ENCODE data around the gene B4GALT5.
A peak's percentile ranks its signal among the peaks of the same experiment; 100 is the strongest.
"Not testable (repeated sequence)": the region's sequence is repeated elsewhere in the genome, so short reads cannot be mapped to it uniquely, and the experiment has no call there.

Gene B4GALT5

GRCh38 chr20:49628280-49628679 is 85.4 kb downstream of the B4GALT5 start:
- peak; percentile 30 for DNase-seq (ENCODE audit: low read depth)

DNA sequence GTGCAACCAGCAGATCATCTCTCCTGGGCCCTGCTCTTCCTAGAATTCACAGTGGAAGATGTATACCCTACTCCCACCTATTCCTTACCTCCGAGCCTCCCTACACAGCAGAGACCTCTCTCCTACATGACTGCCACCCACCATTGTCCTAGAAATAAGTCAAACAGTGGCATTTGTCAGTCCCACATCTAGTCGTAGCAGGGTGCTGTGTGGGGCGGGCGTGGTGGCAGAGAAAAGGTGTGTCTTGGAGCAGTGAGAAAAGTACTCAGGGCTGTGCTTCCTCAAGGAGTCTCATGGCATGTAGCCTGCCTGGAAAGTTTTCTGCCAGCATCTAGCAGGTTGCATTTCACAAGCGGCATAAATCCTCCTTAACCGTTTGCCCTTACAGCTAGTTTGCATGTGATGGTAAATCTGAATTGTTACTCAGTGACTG is 86.3 kb downstream of the B4GALT5 start:
- peak; percentile 48 for DNase-seq (ENCODE audit: low read depth)

GRCh38 chr20:49624988-49625387 is 88.7 kb downstream of the B4GALT5 start:
- DNase-seq (ENCODE audit: low read depth): not testable (repeated sequence)

DNA sequence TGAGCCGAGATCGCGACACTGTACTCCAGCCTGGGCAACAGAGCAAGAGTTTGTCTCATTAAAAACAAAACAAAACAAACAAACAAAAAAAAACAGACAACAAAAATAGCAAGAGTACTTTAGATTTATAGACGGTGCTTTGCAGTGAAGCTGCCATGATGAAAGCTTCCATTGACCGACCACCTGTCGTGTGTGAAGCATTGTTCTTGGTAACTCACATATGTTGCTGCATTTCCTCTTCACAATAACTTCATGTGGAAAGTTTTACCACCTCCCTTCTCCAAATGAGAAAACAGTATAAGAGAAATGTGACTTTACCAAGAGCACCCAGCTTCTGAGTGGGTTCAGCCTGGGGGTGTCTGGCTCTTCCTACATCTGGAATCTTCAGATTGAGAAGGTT is 89.4 kb downstream of the B4GALT5 start:
- DNase-seq (ENCODE audit: low read depth): no peak

GRCh38 chr20:49622243-49622642 is 91.4 kb downstream of the B4GALT5 start:
- no peak for DNase-seq (ENCODE audit: low read depth)

DNA sequence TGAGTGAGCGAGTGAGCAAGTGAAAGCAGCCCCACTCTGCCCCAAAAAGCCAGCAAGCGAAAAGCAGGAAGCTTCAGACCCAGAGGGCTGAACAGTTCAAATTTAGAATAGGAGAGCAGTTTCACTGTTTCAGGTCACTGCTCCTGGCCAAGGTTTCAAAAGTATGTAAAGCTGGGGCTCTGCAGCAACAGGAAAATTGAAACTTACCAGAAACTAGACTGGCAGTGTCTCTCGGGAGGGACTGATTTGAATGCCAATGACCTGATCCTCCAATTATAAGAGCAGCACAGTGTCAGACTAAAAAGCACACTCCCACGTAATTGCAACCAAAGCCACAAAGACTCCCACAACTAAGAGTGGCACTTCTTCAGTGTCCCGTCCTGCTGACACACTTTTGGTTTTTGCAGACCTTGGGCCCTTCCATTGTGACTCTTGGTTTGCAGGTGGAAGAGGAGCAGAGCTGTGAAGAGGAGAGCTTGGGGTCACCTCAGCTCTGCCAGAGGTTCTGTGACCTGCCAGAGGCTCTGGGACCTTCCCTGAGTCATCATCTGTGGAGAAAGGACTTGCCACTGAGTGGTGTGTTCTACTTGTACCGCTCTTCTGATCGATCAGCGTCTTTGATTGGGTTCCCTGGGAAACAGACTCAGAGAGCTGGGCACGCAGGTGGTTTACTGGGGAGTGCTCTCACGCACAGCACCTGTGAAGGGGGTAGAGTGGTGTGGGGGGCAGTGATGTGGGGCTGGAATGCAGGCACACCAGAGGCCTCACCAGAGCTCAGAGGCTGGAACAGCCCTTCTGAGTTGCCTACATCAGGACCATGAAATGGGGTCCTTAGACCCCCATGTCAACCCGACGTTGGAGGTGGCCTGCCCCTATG is 93.1 kb downstream of the B4GALT5 start:
- DNase-seq (ENCODE audit: low read depth): no peak

- no peak for DNase-seq (ENCODE audit: low read depth)
Measured at GRCh38 chr20:49619113-49620048, 94.3 kb downstream of the B4GALT5 start.

DNA sequence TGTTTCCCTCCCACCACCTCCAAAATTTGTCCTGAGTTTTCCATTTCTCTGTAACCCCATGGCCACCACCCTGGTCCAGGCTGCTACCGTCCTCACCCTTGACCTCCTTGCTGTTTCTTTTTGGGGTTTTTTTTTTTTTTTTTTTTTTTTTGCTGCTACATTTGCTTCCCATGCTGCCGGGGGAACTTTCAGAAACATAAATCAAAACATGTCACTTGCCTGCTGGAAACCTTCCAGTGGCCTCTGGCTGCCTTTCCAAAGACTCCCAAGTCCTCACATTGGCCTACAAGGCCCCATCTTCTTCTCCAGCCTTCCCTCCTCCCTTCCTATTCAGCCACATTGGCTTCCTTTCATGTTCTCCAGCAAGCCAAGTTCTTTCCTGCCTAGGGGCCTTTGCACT is 95.4 kb downstream of the B4GALT5 start:
- DNase-seq (ENCODE audit: low read depth): no peak

DNA sequence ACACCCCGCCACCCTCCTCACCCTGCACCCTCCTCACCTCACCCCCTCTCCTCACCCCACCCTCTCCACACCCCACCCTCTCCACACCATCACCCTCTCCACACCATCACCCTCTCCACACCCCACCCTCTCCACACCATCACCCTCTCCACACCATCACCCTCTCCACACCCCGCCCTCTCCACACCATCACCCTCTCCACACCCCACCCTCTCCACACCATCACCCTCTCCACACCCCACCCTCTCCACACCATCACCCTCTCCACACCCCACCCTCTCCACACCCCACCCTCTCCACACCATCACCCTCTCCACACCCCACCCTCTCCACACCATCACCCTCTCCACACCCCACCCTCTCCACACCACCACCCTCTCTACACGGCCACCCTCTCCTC is 96.3 kb downstream of the B4GALT5 start:
- DNase-seq (ENCODE audit: low read depth): not testable (repeated sequence)

GRCh38 chr20:49616154-49617007 is 97.3 kb downstream of the B4GALT5 start:
- DNase-seq (ENCODE audit: low read depth): no peak

- no peak for DNase-seq (ENCODE audit: low read depth)
Measured at GRCh38 chr20:49615401-49616153, 98.1 kb downstream of the B4GALT5 start.

- not testable (repeated sequence) for DNase-seq (ENCODE audit: low read depth)
Measured at GRCh38 chr20:49615051-49615400, 98.7 kb downstream of the B4GALT5 start.

GRCh38 chr20:49614338-49615050 is 99.2 kb downstream of the B4GALT5 start:
- no peak for DNase-seq (ENCODE audit: low read depth)

- no peak for DNase-seq (ENCODE audit: low read depth)
Measured at GRCh38 chr20:49612127-49612738, 101.4 kb downstream of the B4GALT5 start.

DNA sequence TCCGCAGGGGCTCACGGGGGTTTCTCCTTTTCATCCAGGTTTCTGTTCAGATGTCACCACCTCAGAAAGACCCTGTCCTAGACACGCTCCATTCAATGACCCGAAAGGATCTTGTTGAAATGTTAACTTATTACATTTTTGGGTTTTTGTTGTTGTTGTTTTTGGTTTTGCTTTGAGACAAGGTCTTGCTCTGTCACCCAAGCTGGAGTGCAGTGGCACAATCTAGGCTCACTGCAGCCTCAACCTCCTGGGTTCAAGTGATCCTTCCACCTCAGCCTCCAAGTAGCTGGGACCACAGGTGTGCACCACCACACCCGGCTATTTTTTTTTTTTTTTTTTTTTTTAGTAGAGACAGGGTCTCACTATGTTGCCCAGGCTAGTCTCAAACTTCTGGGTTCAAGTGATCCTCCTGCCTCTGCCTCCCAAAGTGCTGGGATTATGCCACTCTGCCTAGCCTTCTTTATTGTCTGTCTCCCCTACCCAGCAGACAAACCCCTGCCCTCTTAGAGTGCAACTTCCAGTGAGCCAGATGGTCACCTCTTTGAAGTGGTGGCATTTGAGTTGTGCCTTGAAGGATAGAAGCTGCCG is 102.0 kb downstream of the B4GALT5 start:
- not testable (repeated sequence) for DNase-seq (ENCODE audit: low read depth)

DNA sequence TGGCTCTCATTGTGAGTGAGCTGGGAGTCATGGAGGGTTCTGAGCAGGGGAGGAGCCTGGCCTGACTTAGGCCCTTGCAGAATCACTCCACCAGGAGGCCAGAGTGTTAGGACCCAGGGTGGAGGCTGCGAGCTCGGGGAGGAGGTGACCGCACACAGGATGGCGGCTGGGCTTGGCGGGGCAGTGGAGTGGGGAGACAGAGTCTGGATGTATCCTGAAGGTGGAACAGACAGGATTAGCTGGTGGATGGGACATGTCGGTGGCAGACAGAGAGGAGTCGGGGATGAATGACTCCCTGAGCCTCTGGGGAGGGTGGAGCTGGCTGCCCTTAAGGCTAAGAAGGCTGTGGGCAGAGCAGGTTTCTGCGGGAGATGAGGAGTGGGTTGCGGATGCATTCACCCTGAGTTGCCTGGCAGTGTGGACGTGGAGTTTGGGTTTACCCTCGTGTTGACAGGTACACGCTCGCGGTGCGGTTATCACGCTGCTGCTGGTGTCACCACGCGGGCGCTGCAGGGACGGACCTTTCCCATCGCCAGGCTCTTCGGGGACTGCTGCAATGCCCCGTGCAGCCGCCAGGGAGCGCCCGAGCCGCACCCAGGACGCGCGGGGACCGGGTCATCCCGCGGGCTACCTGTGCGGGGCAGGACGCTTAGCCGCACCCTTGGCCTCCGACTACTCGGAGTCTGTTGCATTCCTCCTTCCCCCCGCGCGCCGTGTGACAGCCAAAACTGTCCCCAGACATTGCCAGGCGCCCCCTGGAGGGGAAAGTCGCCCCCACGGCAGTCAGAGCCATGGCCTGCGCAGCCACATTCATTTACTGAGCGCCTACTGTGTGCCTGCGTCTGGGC is 102.8 kb downstream of the B4GALT5 start:
- peak; percentile 31 for DNase-seq (ENCODE audit: low read depth)

DNA sequence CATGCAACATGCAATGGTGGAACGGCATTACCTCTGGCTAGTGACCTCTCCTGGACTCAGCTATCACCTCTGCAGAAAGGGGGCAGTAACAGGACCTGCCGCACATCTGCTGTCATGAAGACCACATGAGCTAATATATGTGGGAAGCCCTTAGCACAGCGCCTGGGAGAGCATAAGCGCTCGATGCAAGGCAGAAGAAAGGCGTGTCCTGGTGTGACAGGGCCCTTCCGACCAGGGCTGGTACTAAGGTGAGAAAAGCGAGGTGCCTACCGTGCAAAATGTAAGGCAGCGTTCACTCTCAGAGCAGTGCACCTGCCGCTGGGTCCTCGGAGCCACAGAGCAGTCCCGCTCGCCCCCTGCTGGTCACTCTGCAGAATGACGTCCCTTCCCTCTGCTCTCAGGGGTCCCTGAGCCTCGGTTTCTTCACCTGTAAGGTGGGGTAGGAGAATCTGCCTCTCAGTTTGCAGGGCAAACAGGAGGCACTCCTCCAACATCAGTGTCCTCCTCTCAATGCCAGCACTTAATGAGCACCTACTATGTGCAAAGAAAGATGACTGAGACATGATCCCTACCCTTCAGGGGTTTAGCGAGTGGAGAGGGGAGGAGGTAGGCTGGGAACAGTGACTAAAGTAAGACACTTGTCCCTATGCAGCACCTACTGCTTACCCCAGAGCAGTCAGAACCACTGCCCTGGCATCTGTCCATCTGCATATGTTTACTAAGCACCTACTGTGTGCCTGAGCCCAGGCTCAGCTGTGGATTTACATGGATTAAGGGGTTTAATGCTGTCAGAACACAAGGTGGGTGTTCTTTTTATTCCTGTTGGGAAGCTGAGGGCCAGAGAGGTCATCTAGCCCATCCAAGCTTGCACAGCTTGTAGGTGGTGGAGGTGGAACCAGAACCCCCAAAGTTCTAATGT is 104.7 kb downstream of the B4GALT5 start:
- no peak for DNase-seq (ENCODE audit: low read depth)

GRCh38 chr20:49607568-49607967 is 106.1 kb downstream of the B4GALT5 start:
- no peak for DNase-seq (ENCODE audit: low read depth)
